ENCODE data around the gene MYO1F.

Gene MYO1F

GRCh38 chr19:8489561-8490394, 87.5 kb downstream of the MYO1F start:
- no peak for DNase-seq

GRCh38 chr19:8488365-8488764, 88.9 kb downstream of the MYO1F start:
- DNase-seq = no peak

GRCh38 chr19:8487137-8487851, 89.9 kb downstream of the MYO1F start:
- peak; percentile 64 to 67 for DNase-seq

- DNase-seq = no peak
Measured at GRCh38 chr19:8486661-8487136, 90.5 kb downstream of the MYO1F start.

GRCh38 chr19:8485561-8486371, 91.5 kb downstream of the MYO1F start:
- no peak for DNase-seq

- DNase-seq = peak in 1 of 2 donors; percentile 68
Measured at GRCh38 chr19:8484331-8484894, 92.8 kb downstream of the MYO1F start.

- DNase-seq = no peak
Measured at GRCh38 chr19:8483165-8483564, 94.1 kb downstream of the MYO1F start.

DNA sequence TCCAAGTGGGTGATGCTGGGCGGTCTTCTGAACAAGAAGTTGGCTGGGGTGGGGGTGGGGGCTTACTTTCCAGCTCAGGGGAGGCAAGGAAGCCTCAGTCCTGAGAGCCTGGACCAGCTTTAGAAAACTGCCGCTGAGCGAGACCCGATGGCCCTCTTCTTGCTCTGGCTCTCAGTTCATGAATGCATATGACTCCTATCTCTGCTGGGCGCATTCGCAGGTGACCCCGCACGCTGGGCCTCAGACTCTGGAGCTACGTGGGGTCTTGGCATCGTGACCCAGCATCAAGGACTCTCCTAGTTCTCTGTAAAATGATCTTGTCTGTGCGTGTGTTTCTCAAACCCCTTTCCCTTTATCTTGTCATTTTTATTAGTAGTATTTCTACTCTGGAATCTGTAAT, 94.5 kb downstream of the MYO1F start:
- no peak for DNase-seq

GRCh38 chr19:8481616-8482015, 95.6 kb downstream of the MYO1F start:
- no peak for DNase-seq

DNA sequence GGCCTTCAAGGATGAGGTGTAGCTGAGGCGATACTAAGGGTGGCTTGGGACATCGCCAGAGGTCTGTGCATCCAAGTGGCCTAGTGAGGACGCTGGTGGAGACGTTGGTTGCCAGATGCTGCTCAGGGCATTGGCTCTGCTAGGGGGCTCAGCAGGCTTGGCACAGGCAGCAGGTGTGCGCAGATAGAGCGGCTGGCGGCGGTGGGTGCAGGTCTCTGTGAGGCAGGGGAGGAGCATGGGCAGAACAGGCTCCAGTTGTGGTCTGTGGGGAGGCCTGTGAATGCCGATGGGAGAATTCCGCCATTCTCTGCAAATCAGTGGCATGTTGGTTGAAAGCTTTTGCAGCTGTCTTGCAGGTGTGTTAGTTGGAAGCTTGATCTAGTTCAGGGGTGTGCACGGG, 96.0 kb downstream of the MYO1F start:
- DNase-seq = no peak

DNA sequence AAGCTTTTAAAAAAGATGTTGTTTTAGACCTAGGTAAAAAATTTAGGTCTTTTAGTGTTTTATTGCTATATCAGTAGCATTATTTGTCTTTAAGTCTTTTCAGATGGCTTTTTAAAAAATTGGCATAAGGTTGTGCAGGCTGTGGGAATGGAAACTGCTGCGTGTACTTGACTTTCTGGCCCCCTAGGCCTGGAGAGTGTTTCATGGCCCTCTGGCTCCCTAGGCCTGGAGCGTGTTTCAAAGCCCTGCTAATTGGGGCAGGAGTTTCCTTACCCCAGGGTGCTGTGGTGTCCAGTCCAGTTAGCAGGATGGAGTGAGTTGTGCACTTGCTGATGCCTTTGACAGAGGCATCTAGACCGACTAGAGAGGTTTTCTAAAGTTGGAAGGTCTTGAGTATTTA, 98.6 kb downstream of the MYO1F start:
- DNase-seq = no peak

DNA sequence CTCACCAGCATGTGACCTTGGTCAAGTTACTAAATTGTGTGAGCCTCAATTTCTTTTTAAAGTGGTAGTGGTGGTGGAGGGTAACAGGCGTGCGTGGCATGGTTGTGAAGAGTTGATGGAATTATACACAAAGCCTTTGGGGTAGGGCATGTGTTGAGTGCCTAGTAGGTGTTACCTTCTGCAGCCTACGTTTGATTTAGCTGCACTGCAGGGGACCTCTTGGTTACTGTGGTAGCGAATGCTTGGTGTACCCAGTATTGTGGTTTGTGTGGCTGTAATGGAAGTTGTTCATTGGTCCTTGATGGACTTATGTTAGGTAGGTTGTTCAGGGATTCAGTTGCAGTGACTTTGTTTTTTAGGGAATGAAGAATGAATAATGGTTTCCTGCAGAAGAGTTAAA, 99.4 kb downstream of the MYO1F start:
- no peak for DNase-seq

- DNase-seq = no peak
Measured at GRCh38 chr19:8476524-8476923, 100.7 kb downstream of the MYO1F start.

- no peak for DNase-seq
Measured at GRCh38 chr19:8475005-8475404, 102.2 kb downstream of the MYO1F start.

GRCh38 chr19:8473648-8474476, 103.4 kb downstream of the MYO1F start:
- no peak for DNase-seq
